ENCODE measurements around the gene ATP8B3.

DNA sequence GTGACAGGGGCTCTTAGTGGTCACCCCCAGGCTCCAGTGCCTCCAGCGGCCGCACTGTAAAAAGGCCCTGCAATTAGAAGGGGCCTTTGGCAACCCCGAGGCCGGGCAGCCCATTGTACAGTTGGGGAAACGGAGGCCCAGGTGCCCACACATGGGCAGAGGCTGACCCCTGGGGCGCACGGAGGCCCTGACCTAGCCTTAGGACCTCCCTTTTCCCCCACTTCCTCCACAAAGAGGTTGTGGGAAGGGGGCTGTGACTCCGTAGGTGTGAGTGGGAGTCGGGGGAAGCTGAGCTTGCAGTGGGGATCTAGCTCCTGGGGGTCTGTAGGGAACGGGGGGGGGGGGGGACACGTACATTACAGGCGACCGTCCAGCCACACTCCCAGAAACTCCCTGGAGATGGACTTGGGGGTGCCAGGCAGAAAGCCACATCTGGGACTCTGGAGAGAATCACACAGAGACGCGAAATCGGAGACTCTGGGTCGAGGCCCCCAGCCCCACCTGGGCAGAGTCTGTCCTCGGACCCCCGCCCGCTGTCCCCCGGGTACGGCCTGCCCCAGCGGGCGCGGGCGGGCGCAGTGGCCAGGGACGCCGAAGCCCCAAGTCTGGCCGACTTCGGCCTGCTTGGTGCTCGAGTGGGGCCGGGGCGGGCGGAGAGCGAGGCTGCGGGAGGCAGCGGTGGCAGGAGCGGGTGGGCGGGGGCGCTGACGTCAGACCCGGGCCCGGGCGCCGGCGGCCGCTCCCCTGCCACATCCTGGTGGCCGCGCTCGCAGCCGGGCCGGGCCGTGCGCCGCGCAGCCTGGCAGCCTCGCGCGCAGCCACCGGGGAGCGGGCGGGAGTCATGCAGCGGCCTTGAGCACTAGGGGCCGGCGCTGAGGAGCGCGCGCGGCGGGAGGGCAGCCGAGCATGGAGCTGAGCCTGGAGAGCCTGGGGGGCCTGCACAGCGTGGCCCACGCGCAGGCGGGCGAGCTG is 59.0 kb downstream of the ATP8B3 start, which contains the start of gene ONECUT3:
- TF ChIP-seq, protein P1, sequence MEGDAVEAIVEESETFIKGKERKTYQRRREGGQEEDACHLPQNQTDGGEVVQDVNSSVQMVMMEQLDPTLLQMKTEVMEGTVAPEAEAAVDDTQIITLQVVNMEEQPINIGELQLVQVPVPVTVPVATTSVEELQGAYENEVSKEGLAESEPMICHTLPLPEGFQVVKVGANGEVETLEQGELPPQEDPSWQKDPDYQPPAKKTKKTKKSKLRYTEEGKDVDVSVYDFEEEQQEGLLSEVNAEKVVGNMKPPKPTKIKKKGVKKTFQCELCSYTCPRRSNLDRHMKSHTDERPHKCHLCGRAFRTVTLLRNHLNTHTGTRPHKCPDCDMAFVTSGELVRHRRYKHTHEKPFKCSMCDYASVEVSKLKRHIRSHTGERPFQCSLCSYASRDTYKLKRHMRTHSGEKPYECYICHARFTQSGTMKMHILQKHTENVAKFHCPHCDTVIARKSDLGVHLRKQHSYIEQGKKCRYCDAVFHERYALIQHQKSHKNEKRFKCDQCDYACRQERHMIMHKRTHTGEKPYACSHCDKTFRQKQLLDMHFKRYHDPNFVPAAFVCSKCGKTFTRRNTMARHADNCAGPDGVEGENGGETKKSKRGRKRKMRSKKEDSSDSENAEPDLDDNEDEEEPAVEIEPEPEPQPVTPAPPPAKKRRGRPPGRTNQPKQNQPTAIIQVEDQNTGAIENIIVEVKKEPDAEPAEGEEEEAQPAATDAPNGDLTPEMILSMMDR (IDR thresholded peaks at IDR 0.05): no peak
- TF ChIP-seq POLR2A (IDR thresholded peaks at IDR 0.05): no peak

All from Peyer's patch (tissue), 4 donors.